Karpas-422 (cell line): ENCODE data around the gene NPHS1. TPM values are rescaled to one million over a fixed set of nuclear protein-coding genes. Genes with fewer than 3 reads are reported as not detected.

Experiments
- DNase-seq: peaks from one replicate; pipeline ENCODE4 v3.0.0-alpha.2; 2015
- H2AFZ ChIP-seq: fragments of 200-600 bp; sonication (generic); 2 replicates; pipeline ENCODE4 v1.6.1; 2014; ENCODE audit warnings: antibody characterized with exemption, low read length, mixed read lengths
- H3K27ac ChIP-seq: fragments of 200-600 bp; sonication (generic); 2 replicates; pipeline ENCODE4 v1.5.1; 2014; ENCODE audit warnings: mild to moderate bottlenecking, low read length, moderate library complexity
- H3K27me3 ChIP-seq: fragments of 200-600 bp; sonication (generic); 2 replicates; pipeline ENCODE4 v1.6.1; 2014; ENCODE audit warnings: low read length, mixed read lengths
- H3K36me3 ChIP-seq: fragments of 200-600 bp; sonication (generic); 2 replicates; pipeline ENCODE4 v1.6.1; 2014; ENCODE audit warnings: low read length, mixed read lengths; ENCODE audit not compliant: insufficient read depth
- H3K4me1 ChIP-seq: fragments of 200-600 bp; sonication (generic); 2 replicates; pipeline ENCODE4 v1.6.1; 2014; ENCODE audit warnings: mild to moderate bottlenecking, low read length, mixed read lengths
- H3K4me2 ChIP-seq: fragments of 200-600 bp; sonication (generic); 2 replicates; pipeline ENCODE4 v1.6.1; 2014; ENCODE audit warnings: low read length, low read depth, mild to moderate bottlenecking; ENCODE audit not compliant: poor library complexity, severe bottlenecking
- H3K4me3 ChIP-seq: fragments of 200-600 bp; sonication (generic); 2 replicates; pipeline ENCODE4 v1.5.1; 2014; ENCODE audit warnings: mild to moderate bottlenecking, antibody characterized with exemption, low read length, mixed read lengths
- H3K79me2 ChIP-seq: fragments of 200-600 bp; sonication (generic); 2 replicates; pipeline ENCODE4 v1.6.1; 2014; ENCODE audit warnings: mild to moderate bottlenecking, low read length, mixed read lengths
- H3K9ac ChIP-seq: fragments of 200-600 bp; sonication (generic); 2 replicates; pipeline ENCODE4 v1.6.0; 2014; ENCODE audit warnings: low read length
- H3K9me2 ChIP-seq: fragments of 200-600 bp; sonication (generic), shearing (Covaris generic); replicated peaks from 2 replicates; pipeline ENCODE4 v1.6.0; 2014; ENCODE audit warnings: mild to moderate bottlenecking, low read length, moderate library complexity; ENCODE audit not compliant: insufficient read depth
- H3K9me3 ChIP-seq: fragments of 300-700, 200-600 bp; sonication (generic); 2 replicates; pipeline ENCODE4 v1.6.1; 2014; ENCODE audit warnings: low read length, mixed read lengths
- H4K20me1 ChIP-seq: fragments of 200-600 bp; sonication (generic); 2 replicates; pipeline ENCODE4 v1.6.1; 2014; ENCODE audit warnings: mild to moderate bottlenecking, antibody characterized with exemption, low read length, low read depth; ENCODE audit not compliant: insufficient read depth
- total RNA-seq: library from RNA; depleted of rRNA; stranded (reverse); fragments of >200 nt; shearing (Covaris generic); gene quantifications from 2 replicates; pipeline ENCODE4 v1.2.3, GENCODE V29; 2014; ENCODE audit warnings: low replicate concordance

The NPHS1 gene
- total RNA-seq, 1 experiment from 2014 or later: not detected

- Histone ChIP-seq H3K79me2 (no peaks in the 10 kb centered on the region), H3K4me3 (no peak overlapping the region), H3K4me1 (no peaks in the 10 kb centered on the region), H3K27ac (no peak overlapping the region), H3K9ac (no peak overlapping the region), H4K20me1 (no peaks in the 10 kb centered on the region), H3K36me3 (no peaks in the 10 kb centered on the region), H3K4me2 (no peak overlapping the region), H3K27me3 (no peaks in the 10 kb centered on the region), H3K9me3 (no peaks in the 10 kb centered on the region), H3K9me2 (no peaks in the 10 kb centered on the region), H2AFZ (no peak overlapping the region)
- no peak for DNase-seq
Observed at GRCh38 chr19:35788205-35788960, 63.9 kb downstream of the NPHS1 start.

DNA sequence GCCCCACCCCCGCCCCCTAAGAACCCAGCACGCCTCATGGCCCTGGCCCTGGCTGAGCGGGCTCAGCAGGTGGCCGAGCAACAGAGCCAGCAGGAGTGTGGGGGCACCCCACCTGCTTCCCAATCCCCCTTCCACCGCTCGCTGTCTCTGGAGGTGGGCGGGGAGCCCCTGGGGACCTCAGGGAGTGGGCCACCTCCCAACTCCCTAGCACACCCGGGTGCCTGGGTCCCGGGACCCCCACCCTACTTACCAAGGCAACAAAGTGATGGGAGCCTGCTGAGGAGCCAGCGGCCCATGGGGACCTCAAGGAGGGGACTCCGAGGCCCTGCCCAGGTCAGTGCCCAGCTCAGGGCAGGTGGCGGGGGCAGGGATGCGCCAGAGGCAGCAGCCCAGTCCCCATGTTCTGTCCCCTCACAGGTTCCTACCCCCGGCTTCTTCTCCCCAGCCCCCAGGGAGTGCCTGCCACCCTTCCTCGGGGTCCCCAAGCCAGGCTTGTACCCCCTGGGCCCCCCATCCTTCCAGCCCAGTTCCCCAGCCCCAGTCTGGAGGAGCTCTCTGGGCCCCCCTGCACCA is 65.0 kb downstream of the NPHS1 start:
- Histone ChIP-seq H3K9me2 (no peaks in the 10 kb centered on the region), H3K9me3 (no peaks in the 10 kb centered on the region), H3K4me1 (no peaks in the 10 kb centered on the region), H3K27me3 (no peaks in the 10 kb centered on the region), H3K9ac (no peak overlapping the region), H3K4me3 (no peak overlapping the region), H3K79me2 (no peaks in the 10 kb centered on the region), H3K36me3 (no peaks in the 10 kb centered on the region), H3K27ac (no peak overlapping the region), H4K20me1 (no peaks in the 10 kb centered on the region), H2AFZ (no peak overlapping the region), H3K4me2 (no peak overlapping the region)
- no peak for DNase-seq

GRCh38 chr19:35786299-35787160 is 65.8 kb downstream of the NPHS1 start:
- no peaks in the 10 kb centered on the region for H3K9me3 ChIP-seq
- H3K4me2 ChIP-seq: no peak overlapping the region
- DNase-seq: no peak
- no peaks in the 10 kb centered on the region for H3K27me3 ChIP-seq
- H3K9ac ChIP-seq: no peak overlapping the region
- no peak overlapping the region for H2AFZ ChIP-seq
- H3K4me3 ChIP-seq: no peak overlapping the region
- no peaks in the 10 kb centered on the region for H3K4me1 ChIP-seq
- H3K9me2 ChIP-seq: no peaks in the 10 kb centered on the region
- H3K79me2 ChIP-seq: no peaks in the 10 kb centered on the region
- no peaks in the 10 kb centered on the region for H3K36me3 ChIP-seq
- no peak overlapping the region for H3K27ac ChIP-seq
- H4K20me1 ChIP-seq: no peaks in the 10 kb centered on the region

GRCh38 chr19:35785339-35785627 is 67.0 kb downstream of the NPHS1 start:
- H3K9ac ChIP-seq: no peak overlapping the region
- H3K4me1 ChIP-seq: no peaks in the 10 kb centered on the region
- no peak for DNase-seq
- no peaks in the 10 kb centered on the region for H3K9me2 ChIP-seq
- H3K4me3 ChIP-seq: no peak overlapping the region
- no peaks in the 10 kb centered on the region for H3K9me3 ChIP-seq
- H3K79me2 ChIP-seq: no peaks in the 10 kb centered on the region
- no peak overlapping the region for H3K4me2 ChIP-seq
- no peaks in the 10 kb centered on the region for H3K36me3 ChIP-seq
- H3K27ac ChIP-seq: no peak overlapping the region
- H3K27me3 ChIP-seq: no peaks in the 10 kb centered on the region
- H2AFZ ChIP-seq: no peak overlapping the region
- no peaks in the 10 kb centered on the region for H4K20me1 ChIP-seq

- Histone ChIP-seq H3K79me2 (no peaks in the 10 kb centered on the region), H3K4me1 (no peaks in the 10 kb centered on the region), H3K9me2 (no peaks in the 10 kb centered on the region), H3K27me3 (no peaks in the 10 kb centered on the region), H3K27ac (no peak overlapping the region), H2AFZ (no peak overlapping the region), H4K20me1 (no peaks in the 10 kb centered on the region), H3K36me3 (no peaks in the 10 kb centered on the region), H3K4me2 (no peak overlapping the region), H3K9me3 (no peaks in the 10 kb centered on the region), H3K4me3 (no peak overlapping the region), H3K9ac (no peak overlapping the region)
- no peak for DNase-seq
Observed at GRCh38 chr19:35784503-35785338, 67.6 kb downstream of the NPHS1 start.

GRCh38 chr19:35783469-35784434 is 68.6 kb downstream of the NPHS1 start:
- Histone ChIP-seq H3K4me3 (no peak overlapping the region), H3K9ac (no peak overlapping the region), H3K79me2 (no peaks in the 10 kb centered on the region), H3K4me1 (no peaks in the 10 kb centered on the region), H3K36me3 (no peaks in the 10 kb centered on the region), H3K9me2 (no peaks in the 10 kb centered on the region), H3K9me3 (no peaks in the 10 kb centered on the region), H4K20me1 (no peaks in the 10 kb centered on the region), H3K27ac (no peak overlapping the region), H3K4me2 (no peak overlapping the region), H3K27me3 (no peaks in the 10 kb centered on the region), H2AFZ (no peak overlapping the region)
- DNase-seq: no peak

GRCh38 chr19:35782589-35782988 is 69.7 kb downstream of the NPHS1 start:
- H3K4me3 ChIP-seq: no peak overlapping the region
- no peak overlapping the region for H3K27ac ChIP-seq
- no peaks in the 10 kb centered on the region for H3K27me3 ChIP-seq
- H2AFZ ChIP-seq: no peak overlapping the region
- H3K9ac ChIP-seq: no peak overlapping the region
- H4K20me1 ChIP-seq: no peaks in the 10 kb centered on the region
- H3K79me2 ChIP-seq: no peaks in the 10 kb centered on the region
- H3K4me2 ChIP-seq: no peak overlapping the region
- no peaks in the 10 kb centered on the region for H3K9me3 ChIP-seq
- no peak for DNase-seq
- H3K9me2 ChIP-seq: no peaks in the 10 kb centered on the region
- no peaks in the 10 kb centered on the region for H3K4me1 ChIP-seq
- H3K36me3 ChIP-seq: no peaks in the 10 kb centered on the region
